HG02870 (cell line): ENCODE data around the gene MLKL.

ENCODE experiments used
- ATAC-seq: cut with Tn5 transposase; IDR thresholded peaks from one replicate; pipeline ENCODE4 v1.9.1; 2021; ENCODE audit warnings: mild to moderate bottlenecking, moderate library complexity; ENCODE audit not compliant: unreplicated experiment

Gene MLKL

DNA sequence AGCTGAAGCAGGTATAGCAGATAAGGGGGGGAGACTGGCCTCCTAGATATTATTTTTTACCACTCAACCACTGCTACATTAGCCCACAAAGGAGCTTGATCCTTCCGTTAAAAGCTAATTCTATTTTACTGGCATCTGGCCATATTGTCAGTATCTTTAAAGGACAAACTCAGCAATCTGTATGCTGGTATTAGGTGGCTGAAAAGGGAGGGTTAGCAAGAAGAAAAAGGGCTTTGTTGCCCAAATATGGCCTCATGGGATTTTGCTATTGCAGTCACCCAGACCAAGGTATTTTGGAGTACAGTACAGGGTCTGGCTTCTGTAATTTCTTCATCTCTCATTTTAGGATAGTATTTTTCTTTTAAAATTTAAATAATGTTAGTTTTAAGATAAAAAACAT is 48.4 kb downstream of the MLKL start:
- ATAC-seq = no peak

DNA sequence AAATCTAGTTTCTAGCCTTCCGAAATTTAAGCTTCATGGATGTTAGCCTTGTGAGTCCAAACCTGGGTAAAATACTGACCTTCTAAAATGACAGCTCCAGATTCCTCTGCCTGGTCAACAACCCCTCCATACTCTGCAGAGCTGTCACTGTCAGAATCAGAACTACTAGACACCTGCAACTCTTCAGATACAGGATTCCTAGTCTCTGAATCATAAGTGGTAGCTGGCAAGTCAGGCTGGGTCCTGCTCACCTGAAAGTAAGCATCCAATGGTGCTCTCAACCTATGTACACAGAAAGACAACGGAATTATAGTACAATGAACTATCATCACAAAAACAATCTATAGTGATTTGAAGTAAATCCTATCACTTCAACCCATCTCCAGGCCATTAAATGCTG is 48.8 kb downstream of the MLKL start:
- no peak for ATAC-seq

DNA sequence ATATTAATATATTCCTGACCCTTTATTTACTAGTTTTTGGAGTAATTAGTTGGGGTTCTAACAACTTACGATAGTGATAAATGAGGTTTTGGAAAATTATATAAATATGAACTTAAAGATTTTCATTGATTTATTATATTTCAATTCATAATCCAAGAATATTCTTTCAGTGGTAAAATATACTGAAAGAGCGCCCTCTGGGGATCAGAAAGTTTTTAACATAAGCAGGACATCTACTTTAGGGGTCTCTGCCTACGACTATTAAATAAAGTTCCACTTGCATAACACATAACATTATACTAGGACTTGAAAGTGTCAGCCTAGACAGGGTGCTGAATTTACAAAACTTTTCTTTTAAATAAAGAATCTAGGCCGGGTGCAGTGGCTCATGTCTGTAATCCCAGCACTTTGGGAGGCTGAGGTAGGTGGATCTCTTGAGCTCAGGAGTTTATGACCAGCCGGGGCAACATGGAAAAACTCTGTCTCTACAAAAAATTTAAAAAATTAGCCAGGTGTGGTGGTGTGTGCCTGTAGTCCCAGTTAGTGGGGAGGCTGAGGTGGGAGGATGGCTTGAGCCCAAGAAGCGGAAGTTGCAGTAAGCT is 49.6 kb downstream of the MLKL start:
- ATAC-seq = no peak

DNA sequence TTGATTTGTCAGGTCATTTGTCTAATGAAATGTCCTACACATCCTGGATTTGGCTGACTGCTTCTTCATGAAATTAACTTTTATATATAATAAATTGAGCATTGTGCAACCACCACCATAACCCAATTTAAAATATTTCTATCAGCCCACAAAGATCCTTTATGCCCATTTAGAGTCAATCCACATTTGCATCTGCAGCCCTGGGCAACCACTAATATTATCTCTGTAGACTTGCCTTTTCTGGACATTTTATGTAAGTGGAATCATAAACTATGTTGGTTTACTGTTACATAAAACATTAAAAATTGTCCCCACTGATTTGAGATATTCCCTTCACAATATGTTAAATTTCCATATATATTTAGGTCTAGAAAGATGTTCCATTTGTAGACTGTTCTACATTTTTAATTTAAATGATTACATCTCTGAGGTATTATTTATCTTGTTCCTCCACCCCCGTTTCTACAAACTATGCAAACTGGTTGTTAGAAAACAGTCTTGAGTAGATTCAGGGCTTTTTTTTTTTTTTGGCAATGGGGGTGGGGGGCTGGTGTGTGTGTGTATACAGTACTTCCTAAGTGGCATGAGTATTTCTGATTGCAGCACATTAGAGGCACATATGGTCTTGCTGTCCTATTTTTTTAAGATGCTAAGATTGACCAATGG is 50.7 kb downstream of the MLKL start:
- ATAC-seq = no peak

DNA sequence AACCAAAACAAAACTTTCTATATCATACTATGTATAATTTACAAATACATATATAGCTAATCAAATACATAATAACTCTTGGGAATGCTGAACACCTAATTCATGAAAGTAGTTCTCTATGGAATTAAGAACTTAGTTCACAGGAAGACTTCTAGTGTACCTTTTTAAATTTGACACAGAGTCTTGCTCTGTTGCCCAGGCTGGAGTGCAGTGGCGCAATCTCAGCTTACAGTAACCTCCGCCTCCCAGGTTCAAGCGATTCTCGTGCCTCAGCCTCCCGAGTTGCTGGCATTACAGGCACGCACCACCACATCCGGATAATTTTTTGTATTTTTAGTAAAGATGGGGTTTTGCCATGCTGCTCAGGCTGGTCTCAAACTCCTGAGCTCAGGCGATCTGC is 58.7 kb downstream of the MLKL start:
- ATAC-seq = no peak

DNA sequence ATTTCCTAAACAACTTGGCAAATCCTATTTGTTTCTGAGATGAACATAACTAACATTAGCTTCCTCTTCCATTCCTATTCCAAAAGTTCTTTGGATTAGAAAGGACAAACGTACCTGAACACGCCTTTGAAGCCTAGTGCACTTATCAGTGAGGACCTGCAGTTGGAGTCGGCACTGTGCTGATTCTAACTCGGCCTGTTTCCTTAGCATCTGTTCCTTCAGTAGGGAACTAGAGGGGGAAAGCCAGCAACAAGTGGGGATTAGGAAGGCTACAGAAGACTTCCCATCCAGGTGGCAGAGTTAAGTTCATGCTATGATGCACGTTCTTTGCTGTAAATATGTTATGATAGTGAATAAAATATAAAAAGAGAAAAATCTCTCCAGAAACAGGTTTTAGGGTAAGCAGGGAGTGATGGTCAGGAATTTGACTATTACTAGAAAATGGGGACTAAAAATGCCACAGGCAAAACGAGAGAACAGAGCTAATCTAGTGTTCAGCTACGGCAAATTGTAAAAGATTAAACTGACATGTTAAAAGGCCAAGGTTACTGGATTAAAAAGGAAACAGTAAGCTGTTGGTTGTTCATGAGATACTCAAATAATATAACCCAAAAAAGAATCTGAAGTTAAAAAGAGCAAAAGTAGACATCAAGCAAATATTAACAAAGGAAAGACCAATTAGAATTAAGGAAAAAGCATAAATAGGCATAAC is 62.8 kb downstream of the MLKL start:
- ATAC-seq = no peak

DNA sequence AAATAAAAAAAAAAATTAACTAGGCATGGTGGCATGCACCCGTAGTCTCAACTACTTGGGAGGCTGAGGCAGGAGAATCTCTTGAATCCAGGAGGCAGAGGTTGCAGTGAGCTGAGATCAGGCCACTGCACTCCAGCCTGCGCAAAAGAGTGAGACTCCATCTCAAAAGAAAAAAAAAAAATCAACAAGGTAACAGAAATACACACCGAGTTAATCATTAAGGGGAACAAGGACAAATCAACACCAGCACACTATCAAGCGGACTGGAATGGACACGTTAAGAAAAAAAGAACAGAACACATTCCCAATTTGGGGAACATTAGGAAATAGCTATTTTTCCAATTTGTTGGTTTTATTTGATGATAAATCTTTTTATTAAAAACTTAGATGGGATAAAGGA is 65.4 kb downstream of the MLKL start:
- ATAC-seq = no peak

DNA sequence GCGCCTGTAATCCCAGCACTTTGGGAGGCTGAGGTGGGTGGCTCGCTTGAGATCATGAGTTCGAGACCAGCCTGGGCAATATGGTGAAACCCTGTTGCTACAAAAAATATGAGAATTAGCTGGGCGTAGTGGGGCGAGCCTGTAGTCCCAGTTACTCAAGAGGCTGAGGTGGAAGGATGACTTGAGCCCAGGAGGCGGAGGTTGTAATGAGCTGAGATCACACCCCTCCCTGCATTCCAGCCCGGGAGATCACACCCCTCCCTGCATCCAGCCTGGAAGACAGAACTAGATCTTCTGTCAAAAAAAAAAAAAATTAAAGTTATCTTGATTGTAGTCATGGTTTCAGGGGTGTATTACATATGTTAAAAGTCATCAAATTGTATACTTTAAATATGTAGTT is 67.0 kb downstream of the MLKL start:
- ATAC-seq = no peak

DNA sequence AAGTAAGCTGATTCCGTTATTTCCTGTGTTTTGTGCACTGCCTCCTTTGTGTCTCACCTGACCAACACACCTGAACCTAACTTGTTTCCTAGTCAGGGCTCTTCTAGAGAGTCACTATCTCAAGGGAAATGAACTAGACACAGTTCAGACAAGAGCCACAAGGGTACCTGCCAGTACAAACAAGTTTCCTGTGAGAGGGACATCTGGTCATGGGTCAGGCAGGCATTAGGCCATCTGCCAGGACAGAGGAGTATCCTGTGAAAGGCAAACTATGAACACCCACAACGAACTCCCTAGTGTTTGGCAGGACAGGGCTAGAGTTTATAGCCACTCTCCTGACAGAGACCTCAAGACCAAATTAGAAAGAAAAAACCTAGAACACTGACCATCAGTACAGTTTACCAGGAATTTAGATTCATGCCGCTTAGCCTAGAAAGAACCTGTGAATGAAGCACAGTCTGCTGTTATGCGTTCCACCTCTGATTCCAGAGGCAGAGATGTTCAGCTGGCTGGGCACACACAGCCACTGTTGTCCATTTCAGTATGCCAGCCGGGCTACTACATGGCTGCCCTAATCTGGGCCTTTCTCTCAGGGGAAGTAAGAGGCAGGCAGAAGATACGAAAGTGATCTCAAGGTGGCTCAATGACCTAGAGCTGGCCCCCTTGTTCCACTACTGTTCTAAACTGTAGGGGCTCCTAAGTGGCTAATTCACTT is 73.0 kb downstream of the MLKL start:
- no peak for ATAC-seq

DNA sequence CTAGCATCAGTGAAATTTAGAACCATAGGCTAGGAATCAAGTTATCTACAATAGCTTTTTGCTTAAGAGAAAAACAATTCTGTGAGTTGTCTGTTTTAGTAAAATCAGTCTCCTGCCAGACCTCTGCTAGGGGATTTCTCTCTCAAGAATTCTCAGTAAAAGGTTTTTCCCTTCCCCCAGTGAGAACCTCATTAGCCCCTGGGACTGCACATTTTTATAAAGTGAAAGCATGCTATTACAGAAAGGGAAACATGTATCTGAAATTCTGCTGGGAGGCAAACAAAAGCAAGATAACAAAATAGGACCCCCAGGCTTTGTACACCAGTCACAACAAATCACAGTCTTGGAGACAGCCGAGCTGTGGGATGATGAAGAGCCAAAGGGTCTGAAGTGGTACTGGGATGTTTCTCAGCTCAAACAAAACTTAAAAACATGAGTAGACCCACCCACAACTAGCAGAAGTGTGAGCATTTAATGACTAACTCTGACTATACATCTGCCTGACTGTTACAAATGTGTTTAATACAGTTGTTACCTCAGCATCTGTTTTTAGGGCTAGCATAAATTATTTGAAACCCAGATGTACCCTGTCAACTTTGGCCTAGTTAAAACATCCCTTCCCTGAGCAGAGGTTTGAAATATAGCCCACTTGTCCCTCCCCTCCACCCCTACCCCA is 73.8 kb downstream of the MLKL start:
- ATAC-seq = peak; percentile 61

DNA sequence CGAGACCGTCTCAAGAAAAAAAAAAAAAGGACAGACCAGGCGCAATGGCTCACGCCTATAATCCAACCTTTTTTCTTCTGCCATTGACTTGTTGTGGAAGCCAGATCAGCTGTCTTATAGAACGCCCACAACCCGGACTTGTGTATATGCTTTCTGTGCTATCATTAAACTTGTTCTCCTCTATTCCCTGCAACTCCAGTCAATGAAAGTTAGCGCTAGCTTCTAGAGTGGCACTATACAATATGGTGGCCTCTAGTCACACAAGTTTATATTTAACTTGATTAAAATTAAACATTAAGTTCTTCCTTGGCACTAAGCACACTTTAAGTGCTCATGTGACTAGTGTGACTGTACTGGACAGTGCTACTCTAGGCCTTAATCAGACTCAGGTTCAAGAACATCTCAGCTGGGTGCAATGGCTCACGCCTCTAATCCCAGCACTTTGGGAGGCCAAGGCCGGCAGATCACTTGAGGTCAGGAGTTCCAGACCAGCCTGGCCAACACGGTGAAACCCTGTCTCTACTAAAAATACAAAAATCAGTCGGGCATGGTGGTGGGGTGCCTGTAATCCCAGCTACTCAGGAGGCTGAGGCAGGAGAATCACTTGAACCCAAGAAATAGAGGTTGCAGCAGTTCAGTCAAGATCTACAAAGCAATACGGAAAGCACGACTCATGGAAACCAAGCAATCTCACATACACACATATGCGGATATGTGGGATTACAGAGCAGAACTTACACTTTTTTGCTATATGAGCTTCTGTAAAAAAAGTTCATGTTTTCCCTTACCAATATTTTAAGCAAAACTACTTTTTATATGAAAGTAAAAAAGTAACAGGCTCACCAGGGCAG is 74.9 kb downstream of the MLKL start:
- ATAC-seq = no peak

DNA sequence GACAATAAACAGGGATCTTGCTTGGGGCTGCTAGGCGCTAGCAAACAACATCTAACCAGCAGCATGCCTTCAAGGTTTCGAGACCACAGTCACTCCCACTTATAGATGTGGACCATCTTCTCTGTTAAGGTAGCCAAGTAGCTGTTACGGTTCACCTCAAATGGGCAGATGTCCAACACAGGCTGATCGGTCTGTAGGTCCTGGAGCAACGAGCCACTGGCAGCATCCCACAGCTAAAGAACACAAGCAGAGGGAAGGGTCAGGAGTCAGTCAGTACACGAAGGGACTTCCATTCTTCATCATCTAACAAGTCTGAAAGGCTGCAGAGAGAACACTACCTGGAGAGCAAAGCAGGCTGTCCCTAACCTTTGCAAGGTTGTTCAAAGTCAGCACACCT is 76.8 kb downstream of the MLKL start:
- ATAC-seq = no peak

DNA sequence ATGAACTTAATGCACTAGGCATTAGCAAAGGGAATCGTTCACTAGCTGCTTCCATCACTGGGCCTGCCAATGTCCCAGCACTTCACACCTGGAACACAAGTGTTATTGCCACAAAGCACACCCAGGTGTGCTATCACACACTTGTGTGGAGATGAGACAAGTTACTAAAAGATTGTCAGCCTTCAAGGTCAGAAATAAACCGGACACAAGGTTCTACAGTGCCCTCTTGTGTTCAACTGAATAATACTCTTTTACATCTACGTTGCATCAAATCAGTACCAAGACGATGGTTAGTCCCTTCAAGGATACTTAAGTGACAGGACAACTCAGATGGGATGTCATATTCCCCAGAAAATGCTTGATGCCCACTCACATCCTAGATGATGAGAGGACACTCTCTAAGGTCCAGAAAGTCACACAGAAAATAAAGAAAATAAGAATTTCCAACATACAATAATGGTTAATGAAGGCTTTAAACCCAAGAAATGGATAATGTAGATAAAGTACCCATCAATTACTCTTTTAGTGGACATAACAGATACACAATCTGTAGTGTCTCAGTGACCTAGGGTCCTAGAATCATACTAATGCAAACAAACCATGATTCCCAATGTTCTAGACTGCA is 77.3 kb downstream of the MLKL start:
- no peak for ATAC-seq

DNA sequence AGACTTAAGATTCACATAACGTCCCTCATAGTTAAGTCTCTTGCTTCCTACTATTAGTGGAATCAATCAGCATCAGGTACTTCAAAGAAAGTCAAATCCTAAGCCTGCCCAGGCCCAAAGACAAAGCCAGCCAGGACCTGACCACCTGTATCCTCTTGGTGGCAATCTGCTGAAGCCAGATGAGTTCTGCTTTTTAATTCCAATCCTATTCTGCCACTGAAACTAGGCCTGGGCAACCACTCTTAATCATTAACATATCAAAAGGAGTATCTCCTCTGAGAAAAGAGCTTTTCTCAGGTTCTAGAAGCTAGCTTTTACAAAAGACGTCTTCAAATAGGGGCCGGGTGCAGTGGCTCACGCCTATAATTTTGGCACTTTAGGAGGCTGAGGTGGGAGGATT is 78.7 kb downstream of the MLKL start:
- no peak for ATAC-seq
